ENCODE results near the gene FBXL2. TPM values are rescaled to one million over a fixed set of nuclear protein-coding genes. Genes with fewer than 3 reads are reported as not detected.

Gene FBXL2
- total RNA-seq, 1 donor from 2014 or later = 21.4 TPM

DNA sequence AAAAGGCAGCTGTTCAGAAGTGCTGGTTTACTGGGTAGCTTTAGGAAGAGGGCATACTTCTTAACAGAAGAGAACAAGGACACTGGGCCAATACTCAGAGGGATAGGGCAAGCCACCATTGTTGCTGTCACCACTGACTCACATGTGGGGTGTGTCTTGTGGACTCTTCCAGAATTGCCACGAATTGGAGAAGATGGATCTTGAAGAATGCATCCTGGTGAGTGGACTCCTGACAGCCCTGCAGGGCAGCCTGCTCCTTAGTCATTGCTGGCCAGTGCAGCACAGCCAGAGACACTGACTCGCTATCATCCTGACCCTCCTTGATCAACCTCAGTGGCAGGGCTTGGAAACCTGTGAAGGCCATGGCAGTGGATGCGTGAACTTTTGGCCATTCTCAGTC is 100.7 kb downstream of the FBXL2 start:
- Mint-ChIP-seq H3K27me3 (ENCODE audit: unreplicated experiment) (no peaks in the 10 kb centered on the region), H3K4me1 (ENCODE audit: low read depth, unreplicated experiment) (no peaks in the 10 kb centered on the region), H3K36me3 (ENCODE audit: unreplicated experiment) (peaks cover 3% of the 10 kb centered on the region), H3K4me3 (ENCODE audit: unreplicated experiment) (no peak overlapping the region), H3K27ac (ENCODE audit: unreplicated experiment) (no peak overlapping the region), H3K9me3 (ENCODE audit: unreplicated experiment) (peaks cover 1% of the 10 kb centered on the region)
- TF ChIP-seq, protein P1, sequence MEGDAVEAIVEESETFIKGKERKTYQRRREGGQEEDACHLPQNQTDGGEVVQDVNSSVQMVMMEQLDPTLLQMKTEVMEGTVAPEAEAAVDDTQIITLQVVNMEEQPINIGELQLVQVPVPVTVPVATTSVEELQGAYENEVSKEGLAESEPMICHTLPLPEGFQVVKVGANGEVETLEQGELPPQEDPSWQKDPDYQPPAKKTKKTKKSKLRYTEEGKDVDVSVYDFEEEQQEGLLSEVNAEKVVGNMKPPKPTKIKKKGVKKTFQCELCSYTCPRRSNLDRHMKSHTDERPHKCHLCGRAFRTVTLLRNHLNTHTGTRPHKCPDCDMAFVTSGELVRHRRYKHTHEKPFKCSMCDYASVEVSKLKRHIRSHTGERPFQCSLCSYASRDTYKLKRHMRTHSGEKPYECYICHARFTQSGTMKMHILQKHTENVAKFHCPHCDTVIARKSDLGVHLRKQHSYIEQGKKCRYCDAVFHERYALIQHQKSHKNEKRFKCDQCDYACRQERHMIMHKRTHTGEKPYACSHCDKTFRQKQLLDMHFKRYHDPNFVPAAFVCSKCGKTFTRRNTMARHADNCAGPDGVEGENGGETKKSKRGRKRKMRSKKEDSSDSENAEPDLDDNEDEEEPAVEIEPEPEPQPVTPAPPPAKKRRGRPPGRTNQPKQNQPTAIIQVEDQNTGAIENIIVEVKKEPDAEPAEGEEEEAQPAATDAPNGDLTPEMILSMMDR (IDR thresholded peaks at IDR 0.05; ENCODE audit: partially characterized antibody, unreplicated experiment) = no peak
- no peak for DNase-seq

DNA sequence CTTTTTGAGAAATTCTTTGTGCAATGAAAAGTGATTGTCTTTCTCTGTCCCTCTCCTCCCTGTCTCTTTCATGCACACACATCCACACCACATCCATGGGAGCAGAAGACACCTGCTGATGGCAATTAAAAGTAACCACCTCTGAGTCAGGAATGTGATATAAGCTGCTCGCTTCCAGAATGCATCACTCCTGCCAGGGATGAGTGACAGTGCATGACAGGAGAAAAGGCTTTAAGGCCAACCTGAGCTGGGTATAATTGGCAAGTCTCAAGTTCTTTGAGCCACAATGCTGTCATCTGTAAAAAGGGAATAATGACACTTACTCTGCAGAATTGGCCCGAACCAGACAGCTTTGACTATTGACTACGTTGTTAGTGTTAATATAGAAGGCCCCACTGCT is 103.4 kb downstream of the FBXL2 start:
- Mint-ChIP-seq H3K27ac (ENCODE audit: unreplicated experiment) (peak overlapping the region; percentile 43), H3K4me3 (ENCODE audit: unreplicated experiment) (no peak overlapping the region), H3K27me3 (ENCODE audit: unreplicated experiment) (no peaks in the 10 kb centered on the region), H3K4me1 (ENCODE audit: low read depth, unreplicated experiment) (no peaks in the 10 kb centered on the region), H3K9me3 (ENCODE audit: unreplicated experiment) (no peaks in the 10 kb centered on the region), H3K36me3 (ENCODE audit: unreplicated experiment) (no peaks in the 10 kb centered on the region)
- DNase-seq = no peak
- TF ChIP-seq, protein P1 (IDR thresholded peaks at IDR 0.05; ENCODE audit: partially characterized antibody, unreplicated experiment) = no peak

DNA sequence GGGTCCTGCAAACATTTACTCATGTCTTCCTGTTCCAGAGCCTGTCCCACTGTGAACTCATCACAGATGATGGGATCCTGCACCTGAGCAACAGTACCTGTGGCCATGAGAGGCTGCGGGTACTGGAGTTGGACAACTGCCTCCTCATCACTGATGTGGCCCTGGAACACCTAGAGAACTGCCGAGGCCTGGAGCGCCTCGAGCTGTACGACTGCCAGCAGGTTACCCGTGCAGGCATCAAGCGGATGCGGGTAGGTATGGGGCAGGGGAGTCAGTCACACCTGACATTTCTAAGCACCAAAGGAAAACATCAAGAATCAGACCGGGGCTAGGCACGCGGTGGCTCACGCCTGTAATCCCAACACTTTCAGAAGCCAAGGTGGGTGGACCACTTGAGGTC is 106.7 kb downstream of the FBXL2 start:
- DNase-seq = no peak
- H3K4me1 Mint-ChIP-seq (ENCODE audit: low read depth, unreplicated experiment) = no peaks in the 10 kb centered on the region
- H3K4me3 Mint-ChIP-seq (ENCODE audit: unreplicated experiment) = no peak overlapping the region
- H3K36me3 Mint-ChIP-seq (ENCODE audit: unreplicated experiment) = no peaks in the 10 kb centered on the region
- H3K9me3 Mint-ChIP-seq (ENCODE audit: unreplicated experiment) = no peaks in the 10 kb centered on the region
- no peaks in the 10 kb centered on the region for H3K27me3 Mint-ChIP-seq (ENCODE audit: unreplicated experiment)
- no peak overlapping the region for H3K27ac Mint-ChIP-seq (ENCODE audit: unreplicated experiment)
- TF ChIP-seq, protein P1 (IDR thresholded peaks at IDR 0.05; ENCODE audit: partially characterized antibody, unreplicated experiment) = no peak

DNA sequence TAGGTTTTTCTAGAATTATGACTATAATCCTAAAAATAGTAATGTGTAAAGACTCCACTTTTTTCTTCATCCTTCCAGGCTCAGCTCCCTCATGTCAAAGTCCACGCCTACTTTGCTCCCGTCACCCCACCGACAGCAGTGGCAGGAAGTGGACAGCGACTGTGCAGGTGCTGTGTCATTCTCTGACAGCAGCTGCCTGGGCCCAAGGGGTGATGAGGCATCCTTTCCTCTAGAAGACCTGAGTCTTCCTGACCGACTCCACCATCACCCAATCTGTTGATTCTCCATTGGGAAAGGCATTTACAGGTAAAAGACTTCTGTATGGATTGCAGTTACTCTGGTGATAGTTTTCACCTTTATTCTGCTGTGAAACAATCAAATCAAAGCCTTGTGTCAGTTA is 108.2 kb downstream of the FBXL2 start:
- no peak for DNase-seq
- Mint-ChIP-seq H3K27me3 (ENCODE audit: unreplicated experiment) (no peaks in the 10 kb centered on the region), H3K36me3 (ENCODE audit: unreplicated experiment) (no peaks in the 10 kb centered on the region), H3K4me3 (ENCODE audit: unreplicated experiment) (no peak overlapping the region), H3K27ac (ENCODE audit: unreplicated experiment) (no peak overlapping the region), H3K9me3 (ENCODE audit: unreplicated experiment) (no peaks in the 10 kb centered on the region), H3K4me1 (ENCODE audit: low read depth, unreplicated experiment) (no peaks in the 10 kb centered on the region)
- TF ChIP-seq, protein P1 (IDR thresholded peaks at IDR 0.05; ENCODE audit: partially characterized antibody, unreplicated experiment) = no peak

DNA sequence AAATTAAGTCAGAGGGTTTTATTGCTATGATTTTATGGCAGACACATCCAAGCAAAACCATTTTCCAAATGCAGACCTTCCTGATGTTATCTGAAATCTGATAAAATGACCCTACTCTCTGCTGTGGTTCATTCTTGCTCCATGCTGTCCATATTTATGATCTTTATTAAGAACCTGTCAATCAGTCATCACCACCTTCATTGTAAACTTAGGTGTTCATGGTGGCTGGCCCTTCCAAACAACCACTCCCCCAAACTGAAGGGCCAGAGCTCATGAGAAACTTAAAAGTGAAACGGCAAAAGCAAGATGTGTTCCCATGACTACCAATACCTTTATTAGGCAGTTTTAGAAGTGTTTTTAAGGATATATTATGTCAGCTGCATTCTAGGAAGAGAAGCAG is 109.4 kb downstream of the FBXL2 start:
- TF ChIP-seq, protein P1 (IDR thresholded peaks at IDR 0.05; ENCODE audit: partially characterized antibody, unreplicated experiment) = no peak

More for the DNA sequence above, 109.4 kb downstream of the FBXL2 start:
- no peak for DNase-seq
- H3K27ac Mint-ChIP-seq (ENCODE audit: unreplicated experiment) = no peak overlapping the region
- H3K27me3 Mint-ChIP-seq (ENCODE audit: unreplicated experiment) = no peaks in the 10 kb centered on the region
- no peak overlapping the region for H3K4me3 Mint-ChIP-seq (ENCODE audit: unreplicated experiment)
- no peaks in the 10 kb centered on the region for H3K9me3 Mint-ChIP-seq (ENCODE audit: unreplicated experiment)
- H3K4me1 Mint-ChIP-seq (ENCODE audit: low read depth, unreplicated experiment) = no peaks in the 10 kb centered on the region
- H3K36me3 Mint-ChIP-seq (ENCODE audit: unreplicated experiment) = no peaks in the 10 kb centered on the region
